GM23338 (cell line): ENCODE measurements around the gene ARMC8. TPM values are rescaled to one million over a fixed set of nuclear protein-coding genes. Genes with fewer than 3 reads are reported as not detected.

Experiments
- ATAC-seq: fragments of 200-7000 bp; cut with Tn5 transposase; 3 replicates; pipeline ENCODE4 v1.9.1; 2020
- DNase-seq: peaks from one replicate; pipeline ENCODE4 v3.0.0-alpha.2; 2015; ENCODE audit warnings: low spot score
- H2AFZ ChIP-seq: fragments of 200-600 bp; sonication (generic); 2 replicates; pipeline ENCODE4 v1.8.0; 2016; ENCODE audit warnings: antibody characterized with exemption, mild to moderate bottlenecking, moderate library complexity
- H3F3A ChIP-seq: fragments of 200-600 bp; sonication (generic); replicated peaks from 2 replicates; pipeline ENCODE4 v1.8.0; 2017; ENCODE audit warnings: antibody characterized with exemption, mixed run types, low read depth
- H3K27ac ChIP-seq: fragments of 200-600 bp; sonication (generic); 2 replicates; pipeline ENCODE4 v1.6.1; 2016; ENCODE audit warnings: low read depth
- H3K27me3 ChIP-seq: fragments of 200-600 bp; sonication (generic); 2 replicates; pipeline ENCODE4 v1.8.0; 2016; ENCODE audit warnings: mild to moderate bottlenecking, mixed run types, moderate library complexity; ENCODE audit not compliant: insufficient read depth
- H3K36me3 ChIP-seq: fragments of 200-600 bp; sonication (generic); 2 replicates; pipeline ENCODE4 v1.8.0; 2016; ENCODE audit warnings: mild to moderate bottlenecking; ENCODE audit not compliant: insufficient read depth
- H3K4me1 ChIP-seq: fragments of 200-600 bp; sonication (generic); 2 replicates; pipeline ENCODE4 v1.8.0; 2016; ENCODE audit warnings: mild to moderate bottlenecking, moderate library complexity; ENCODE audit not compliant: insufficient read depth
- H3K4me2 ChIP-seq: fragments of 200-600 bp; sonication (generic); 2 replicates; pipeline ENCODE4 v1.7.1; 2017; ENCODE audit warnings: mixed run types
- H3K4me3 ChIP-seq: fragments of 200-600 bp; sonication (generic); 2 replicates; pipeline ENCODE4 v1.6.1; 2016; ENCODE audit warnings: mixed run types
- H3K79me2 ChIP-seq: fragments of 200-600 bp; sonication (generic); replicated peaks from 2 replicates; pipeline ENCODE4 v1.8.0; 2017; ENCODE audit warnings: mild to moderate bottlenecking; ENCODE audit not compliant: insufficient read depth
- H3K9me2 ChIP-seq: fragments of 200-600 bp; sonication (generic); 2 replicates; pipeline ENCODE4 v1.8.0; 2017; ENCODE audit not compliant: insufficient read depth
- H4K20me1 ChIP-seq: fragments of 200-600 bp; sonication (generic); replicated peaks from 2 replicates; pipeline ENCODE4 v1.8.0; 2017; ENCODE audit warnings: mild to moderate bottlenecking; ENCODE audit not compliant: insufficient read depth
- H3K27ac Mint-ChIP-seq: 2 replicates; pipeline ENCODE4 v1.8.0; 2020; ENCODE audit warnings: inconsistent platforms, mild to moderate bottlenecking, moderate library complexity, mixed read lengths
- H3K27me3 Mint-ChIP-seq: 3 replicates; pipeline ENCODE4 v1.8.0; 2022; ENCODE audit warnings: low read depth, mild to moderate bottlenecking, moderate library complexity, mixed read lengths, inconsistent platforms; ENCODE audit not compliant: insufficient read depth, poor library complexity
- H3K36me3 Mint-ChIP-seq: 3 replicates; pipeline ENCODE4 v1.8.0; 2021; ENCODE audit warnings: low read depth, mild to moderate bottlenecking, inconsistent platforms, moderate library complexity, mixed read lengths
- H3K4me1 Mint-ChIP-seq: 3 replicates; pipeline ENCODE4 v1.8.0; 2020; ENCODE audit warnings: mild to moderate bottlenecking, inconsistent platforms, mixed read lengths
- H3K4me3 Mint-ChIP-seq: 3 replicates; pipeline ENCODE4 v1.8.0; 2021; ENCODE audit warnings: moderate library complexity, mild to moderate bottlenecking, inconsistent platforms, mixed read lengths
- H3K9me3 Mint-ChIP-seq: 3 replicates; pipeline ENCODE4 v1.8.0; 2020; ENCODE audit warnings: moderate library complexity, mild to moderate bottlenecking, inconsistent platforms, mixed read lengths
- CREB1 ChIP-seq: fragments of 250-450 bp; sonication (Bioruptor Pico); IDR thresholded peaks from 2 replicates; pipeline ENCODE4 v1.5.0; 2020; ENCODE audit warnings: low read depth, mild to moderate bottlenecking, moderate library complexity
- EZH2 ChIP-seq: fragments of 200-600 bp; sonication (generic); IDR thresholded peaks from one replicate; pipeline ENCODE4 v1.8.0; 2017; ENCODE audit warnings: antibody characterized with exemption, mild to moderate bottlenecking, low read depth; ENCODE audit not compliant: unreplicated experiment
- EZH2phosphoT487 ChIP-seq: fragments of 200-600 bp; sonication (generic); IDR thresholded peaks from one replicate; pipeline ENCODE4 v1.8.1; 2018; ENCODE audit warnings: antibody characterized with exemption; ENCODE audit not compliant: unreplicated experiment
- JUNB ChIP-seq: IDR thresholded peaks from one replicate; pipeline ENCODE4 v1.6.1; 2016; ENCODE audit warnings: antibody characterized with exemption; ENCODE audit not compliant: unreplicated experiment
- NANOG ChIP-seq: IDR thresholded peaks from 2 replicates; pipeline ENCODE4 v1.6.1; 2016; ENCODE audit warnings: antibody characterized with exemption, borderline replicate concordance
- POLR2AphosphoS5 ChIP-seq: IDR thresholded peaks from 2 replicates; pipeline ENCODE4 v1.6.1; 2016; ENCODE audit warnings: antibody characterized with exemption, low read depth
- STAT1 ChIP-seq: IDR thresholded peaks from one replicate; pipeline ENCODE4 v1.6.1; 2016; ENCODE audit warnings: antibody characterized with exemption; ENCODE audit not compliant: unreplicated experiment
- ZNF114 ChIP-seq: fragments of 250-450 bp; sonication (Bioruptor Pico); IDR thresholded peaks from 2 replicates; pipeline ENCODE4 v1.5.0; 2020; ENCODE audit warnings: mild to moderate bottlenecking, moderate library complexity
- polyA plus RNA-seq: library from polyadenylated mRNA; unstranded; fragments of >200 nt; fragmentation: Nextera tagmentation; extraction: Ambion mirVana; gene quantifications from 2 replicates; pipeline ENCODE4 v1.2.1, GENCODE V29; 2016
- total RNA-seq: library from RNA; depleted of rRNA; stranded (reverse); fragments of >200 nt; shearing (Covaris generic); gene quantifications from 2 replicates; pipeline ENCODE4 v1.2.3, GENCODE V29; 2014
- TF ChIP-seq, protein P1 (sequence below), 2 experiments: fragments of 200-600 bp in 1 of 2; sonication (generic) in 1 of 2; conservative IDR thresholded peaks; 2 replicates each; pipeline versions ENCODE4 v1.5.1 to v1.6.1; 2016 to 2017; ENCODE audit warnings: antibody characterized with exemption in 2 of 2, low read depth in 2 of 2, mild to moderate bottlenecking in 2 of 2, moderate library complexity in 1 of 2
- TF ChIP-seq, protein P2 (sequence below): IDR thresholded peaks from one replicate; pipeline ENCODE4 v1.6.1; 2018; ENCODE audit warnings: antibody characterized with exemption; ENCODE audit not compliant: unreplicated experiment
- TF ChIP-seq, protein P3 (sequence below): IDR thresholded peaks from 2 replicates; pipeline ENCODE4 v1.6.1; 2016; ENCODE audit warnings: antibody characterized with exemption

Gene ARMC8
- total and polyA plus RNA-seq, 2 experiments from 2014 or later: 36.8 to 61.4 TPM

DNA sequence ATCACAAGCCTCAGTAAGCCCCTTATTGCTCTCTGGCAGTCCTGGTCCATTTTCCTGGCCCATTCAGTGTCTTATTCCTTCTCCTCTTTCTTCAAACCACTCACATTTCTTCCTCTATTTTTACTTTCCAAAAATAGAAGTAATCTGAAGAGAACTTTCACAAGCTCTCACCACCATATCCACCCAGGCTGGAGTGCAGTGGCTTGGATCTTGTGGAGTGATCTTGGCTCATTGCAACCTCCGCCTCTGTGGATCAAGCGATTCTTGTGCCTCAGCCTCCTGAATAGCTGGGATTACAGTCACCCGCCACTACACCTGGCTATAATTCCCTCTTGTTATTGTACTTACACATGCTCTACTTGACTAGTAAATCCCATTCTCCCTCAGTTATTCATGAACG lies 16.8 kb downstream of the ARMC8 start:
- H3K4me3 ChIP-seq: no peak overlapping the region
- TF ChIP-seq, protein P1, sequence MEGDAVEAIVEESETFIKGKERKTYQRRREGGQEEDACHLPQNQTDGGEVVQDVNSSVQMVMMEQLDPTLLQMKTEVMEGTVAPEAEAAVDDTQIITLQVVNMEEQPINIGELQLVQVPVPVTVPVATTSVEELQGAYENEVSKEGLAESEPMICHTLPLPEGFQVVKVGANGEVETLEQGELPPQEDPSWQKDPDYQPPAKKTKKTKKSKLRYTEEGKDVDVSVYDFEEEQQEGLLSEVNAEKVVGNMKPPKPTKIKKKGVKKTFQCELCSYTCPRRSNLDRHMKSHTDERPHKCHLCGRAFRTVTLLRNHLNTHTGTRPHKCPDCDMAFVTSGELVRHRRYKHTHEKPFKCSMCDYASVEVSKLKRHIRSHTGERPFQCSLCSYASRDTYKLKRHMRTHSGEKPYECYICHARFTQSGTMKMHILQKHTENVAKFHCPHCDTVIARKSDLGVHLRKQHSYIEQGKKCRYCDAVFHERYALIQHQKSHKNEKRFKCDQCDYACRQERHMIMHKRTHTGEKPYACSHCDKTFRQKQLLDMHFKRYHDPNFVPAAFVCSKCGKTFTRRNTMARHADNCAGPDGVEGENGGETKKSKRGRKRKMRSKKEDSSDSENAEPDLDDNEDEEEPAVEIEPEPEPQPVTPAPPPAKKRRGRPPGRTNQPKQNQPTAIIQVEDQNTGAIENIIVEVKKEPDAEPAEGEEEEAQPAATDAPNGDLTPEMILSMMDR (conservative IDR thresholded peaks at IDR 0.05; ENCODE audit: low read depth in 2 of 2): no peak
- TF ChIP-seq NANOG: no peak
- no peak for TF ChIP-seq EZH2phosphoT487
- TF ChIP-seq POLR2AphosphoS5: no peak
- TF ChIP-seq JUNB: no peak
- TF ChIP-seq STAT1: no peak
- TF ChIP-seq, protein P2, sequence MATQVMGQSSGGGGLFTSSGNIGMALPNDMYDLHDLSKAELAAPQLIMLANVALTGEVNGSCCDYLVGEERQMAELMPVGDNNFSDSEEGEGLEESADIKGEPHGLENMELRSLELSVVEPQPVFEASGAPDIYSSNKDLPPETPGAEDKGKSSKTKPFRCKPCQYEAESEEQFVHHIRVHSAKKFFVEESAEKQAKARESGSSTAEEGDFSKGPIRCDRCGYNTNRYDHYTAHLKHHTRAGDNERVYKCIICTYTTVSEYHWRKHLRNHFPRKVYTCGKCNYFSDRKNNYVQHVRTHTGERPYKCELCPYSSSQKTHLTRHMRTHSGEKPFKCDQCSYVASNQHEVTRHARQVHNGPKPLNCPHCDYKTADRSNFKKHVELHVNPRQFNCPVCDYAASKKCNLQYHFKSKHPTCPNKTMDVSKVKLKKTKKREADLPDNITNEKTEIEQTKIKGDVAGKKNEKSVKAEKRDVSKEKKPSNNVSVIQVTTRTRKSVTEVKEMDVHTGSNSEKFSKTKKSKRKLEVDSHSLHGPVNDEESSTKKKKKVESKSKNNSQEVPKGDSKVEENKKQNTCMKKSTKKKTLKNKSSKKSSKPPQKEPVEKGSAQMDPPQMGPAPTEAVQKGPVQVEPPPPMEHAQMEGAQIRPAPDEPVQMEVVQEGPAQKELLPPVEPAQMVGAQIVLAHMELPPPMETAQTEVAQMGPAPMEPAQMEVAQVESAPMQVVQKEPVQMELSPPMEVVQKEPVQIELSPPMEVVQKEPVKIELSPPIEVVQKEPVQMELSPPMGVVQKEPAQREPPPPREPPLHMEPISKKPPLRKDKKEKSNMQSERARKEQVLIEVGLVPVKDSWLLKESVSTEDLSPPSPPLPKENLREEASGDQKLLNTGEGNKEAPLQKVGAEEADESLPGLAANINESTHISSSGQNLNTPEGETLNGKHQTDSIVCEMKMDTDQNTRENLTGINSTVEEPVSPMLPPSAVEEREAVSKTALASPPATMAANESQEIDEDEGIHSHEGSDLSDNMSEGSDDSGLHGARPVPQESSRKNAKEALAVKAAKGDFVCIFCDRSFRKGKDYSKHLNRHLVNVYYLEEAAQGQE: no peak
- no peak for TF ChIP-seq ZNF114 (CRISPR knock-in tag)
- peak overlapping the region; percentile 35; the same call in 1 of the 2 replicates for H3K27ac ChIP-seq
- no peaks in the 10 kb centered on the region for H3K9me2 ChIP-seq
- peaks cover 3% of the 10 kb centered on the region for H3K27me3 Mint-ChIP-seq
- H3K79me2 ChIP-seq: peaks cover 100% of the 10 kb centered on the region
- no peak overlapping the region for H3K4me3 Mint-ChIP-seq
- H4K20me1 ChIP-seq: peaks cover 45% of the 10 kb centered on the region
- H3K36me3 Mint-ChIP-seq: peaks cover 5% of the 10 kb centered on the region
- H3K36me3 ChIP-seq: no peaks in the 10 kb centered on the region
- no peak overlapping the region for H3K27ac Mint-ChIP-seq
- no peaks in the 10 kb centered on the region for H3K9me3 Mint-ChIP-seq
- ATAC-seq (no peak), DNase-seq (no peak)
- H3F3A ChIP-seq: no peaks in the 10 kb centered on the region
- H3K4me2 ChIP-seq: no peak overlapping the region
- H3K4me1 Mint-ChIP-seq: peaks cover 25% of the 10 kb centered on the region
- peaks cover 11% of the 10 kb centered on the region for H3K4me1 ChIP-seq
- no peak overlapping the region for H2AFZ ChIP-seq
- H3K27me3 ChIP-seq: no peaks in the 10 kb centered on the region

DNA sequence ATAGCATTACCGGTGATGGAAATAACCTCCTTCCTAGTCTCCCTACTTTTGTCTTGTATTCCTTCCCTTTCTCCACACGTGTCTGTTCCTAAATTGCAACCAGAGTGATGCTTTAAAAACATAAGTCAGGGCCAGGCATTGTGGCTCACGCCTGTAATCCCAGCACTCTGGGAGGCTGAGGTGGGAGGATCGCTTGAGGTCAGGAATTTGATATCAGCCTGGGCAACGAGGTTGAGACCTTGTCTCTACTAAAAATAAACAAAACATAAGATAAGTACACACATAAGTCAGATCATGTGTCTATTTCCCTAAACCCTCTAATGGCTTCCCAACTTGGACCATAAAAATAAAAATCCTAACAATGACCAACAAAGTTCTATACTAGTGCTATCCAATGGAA lies 18.4 kb downstream of the ARMC8 start:
- Histone ChIP-seq H3K27ac (no peak overlapping the region), H4K20me1 (peaks cover 41% of the 10 kb centered on the region), H3K9me2 (no peaks in the 10 kb centered on the region), H3K79me2 (peaks cover 100% of the 10 kb centered on the region), H3K4me3 (no peak overlapping the region), H3F3A (no peaks in the 10 kb centered on the region), H3K4me1 (peaks cover 23% of the 10 kb centered on the region), H3K4me2 (no peak overlapping the region), H2AFZ (no peak overlapping the region), H3K27me3 (no peaks in the 10 kb centered on the region), H3K36me3 (no peaks in the 10 kb centered on the region)
- DNase-seq: no peak
- H3K4me3 Mint-ChIP-seq: no peak overlapping the region
- no peaks in the 10 kb centered on the region for H3K9me3 Mint-ChIP-seq
- peaks cover 3% of the 10 kb centered on the region for H3K27me3 Mint-ChIP-seq
- H3K4me1 Mint-ChIP-seq: peaks cover 38% of the 10 kb centered on the region
- peaks cover 5% of the 10 kb centered on the region for H3K36me3 Mint-ChIP-seq
- ATAC-seq: no peak
- H3K27ac Mint-ChIP-seq: no peak overlapping the region
- TF ChIP-seq EZH2 (no peak), JUNB (no peak), POLR2AphosphoS5 (no peak), STAT1 (no peak), NANOG (no peak), CREB1 (CRISPR knock-in tag) (no peak)
- TF ChIP-seq, protein P3, sequence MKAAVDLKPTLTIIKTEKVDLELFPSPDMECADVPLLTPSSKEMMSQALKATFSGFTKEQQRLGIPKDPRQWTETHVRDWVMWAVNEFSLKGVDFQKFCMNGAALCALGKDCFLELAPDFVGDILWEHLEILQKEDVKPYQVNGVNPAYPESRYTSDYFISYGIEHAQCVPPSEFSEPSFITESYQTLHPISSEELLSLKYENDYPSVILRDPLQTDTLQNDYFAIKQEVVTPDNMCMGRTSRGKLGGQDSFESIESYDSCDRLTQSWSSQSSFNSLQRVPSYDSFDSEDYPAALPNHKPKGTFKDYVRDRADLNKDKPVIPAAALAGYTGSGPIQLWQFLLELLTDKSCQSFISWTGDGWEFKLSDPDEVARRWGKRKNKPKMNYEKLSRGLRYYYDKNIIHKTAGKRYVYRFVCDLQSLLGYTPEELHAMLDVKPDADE: no peak
- TF ChIP-seq, protein P1 (conservative IDR thresholded peaks at IDR 0.05; ENCODE audit: low read depth in 2 of 2): no peak
